K562 (cell line): ENCODE data around the gene PRRT2. TPM values are rescaled to one million over a fixed set of nuclear protein-coding genes. Genes with fewer than 3 reads are reported as not detected.

Source experiments
- AFF4 ChIP-seq: sonication (generic); formaldehyde crosslinking; IDR thresholded peaks from 2 replicates; pipeline ENCODE4 v1.8.0; 2023; ENCODE audit warnings: mild to moderate bottlenecking, missing genetic modification reagents
- ETV5 ChIP-seq: sonication (generic); formaldehyde crosslinking; IDR thresholded peaks from 2 replicates; pipeline ENCODE4 v1.4.0; 2020; ENCODE audit warnings: low read depth, mild to moderate bottlenecking, missing genetic modification reagents
- MGA ChIP-seq: fragments of 450-650 bp; IDR thresholded peaks from 2 replicates; pipeline ENCODE4 v1.6.1; 2016; ENCODE audit warnings: mild to moderate bottlenecking, moderate library complexity
- OTX1 ChIP-seq: fragments of 450-650 bp; formaldehyde crosslinking; IDR thresholded peaks from 2 replicates; pipeline ENCODE4 v1.4.0; 2022; ENCODE audit warnings: mild to moderate bottlenecking
- RBM25 ChIP-seq: fragments of 200-400 bp; formaldehyde crosslinking; IDR thresholded peaks from 2 replicates; pipeline ENCODE4 v1.6.1; 2018; ENCODE audit warnings: low read length, low read depth, moderate library complexity; ENCODE audit not compliant: severe bottlenecking
- SREBF1 ChIP-seq: fragments of 150-350 bp; IDR thresholded peaks from 2 replicates; pipeline ENCODE4 v1.6.1; 2014; ENCODE audit warnings: antibody characterized with exemption, low read depth, low read length, borderline replicate concordance
- YY1 ChIP-seq, 3 experiments: IDR thresholded peaks; 2 replicates each; pipeline ENCODE4 v1.6.1; 2011; ENCODE audit warnings: low read length in 2 of 3, mild to moderate bottlenecking in 2 of 3, moderate library complexity in 2 of 3, borderline replicate concordance in 1 of 3, control low read depth in 1 of 3, low read depth in 1 of 3; ENCODE audit not compliant: insufficient read depth in 3 of 3, insufficient replicate concordance in 2 of 3, control insufficient read depth in 1 of 3, insufficient read length in 1 of 3; ENCODE audit errors: extremely low read depth in 1 of 3
- ZNF511 ChIP-seq: sonication (generic); formaldehyde crosslinking; IDR thresholded peaks from 2 replicates; pipeline ENCODE4 v1.8.0; 2022; ENCODE audit warnings: mild to moderate bottlenecking, missing genetic modification reagents
- polyA plus RNA-seq, 8 experiments: library from polyadenylated mRNA; depleted of rRNA in 4 of 8; stranded (reverse) in 5 of 8; unstranded in 3 of 8; fragments of >200 nt; fragmentation: Nextera tagmentation in 2 of 8; fragmentation: Illumina TruSeq in 1 of 8; extraction: Ambion mirVana in 2 of 8; extraction: Trizol in 1 of 8; gene quantifications; 2 replicates each; pipeline versions ENCODE4 v1.2.1 to v1.2.3, GENCODE V29; 2011 to 2014; ENCODE audit warnings: inconsistent platforms in 1 of 8, missing spikeins in 1 of 8
- total RNA-seq, 7 experiments: library from RNA; depleted of rRNA in 6 of 7; stranded (reverse); fragments of >200 nt in 6 of 7; fragmentation: Illumina TruSeq in 2 of 7; extraction: Trizol in 2 of 7; gene quantifications; 2 replicates each; pipeline versions ENCODE4 v1.2.1 to v1.2.3, GENCODE V29; 2011 to 2021; ENCODE audit warnings: low replicate concordance in 1 of 7

Gene PRRT2
- total and polyA plus RNA-seq, 9 of the 15 experiments (the other 6 are each of a cell fraction or from before 2014, with no cell fraction given), result 0.11 to 1.0 (median 0.42) TPM; not detected in 2

GRCh38 chr16:29807426-29808218 is 4.4 kb upstream of the PRRT2 start (continued):
- TF ChIP-seq MGA (peak; percentile 99), YY1 (IDR thresholded peaks at IDR 0.05; ENCODE audit: borderline replicate concordance in 1 of 3, control insufficient read depth in 1 of 3, extremely low read depth in 1 of 3, insufficient read depth in 3 of 3, insufficient read length in 1 of 3, insufficient replicate concordance in 2 of 3, low read depth in 1 of 3, low read length in 2 of 3) (peak in 1 of 3 experiments; percentile 34), RBM25 (no peak), ETV5 (CRISPR knock-in tag) (peak; percentile 75; the same call in 1 of the 2 replicates), OTX1 (CRISPR knock-in tag) (no peak), ZNF511 (peak; percentile 91), AFF4 (CRISPR knock-in tag) (peak; percentile 91; the same call in 1 of the 2 replicates), SREBF1 (no peak)
